ENCODE measurements around the gene WDR86.

The WDR86 gene

DNA sequence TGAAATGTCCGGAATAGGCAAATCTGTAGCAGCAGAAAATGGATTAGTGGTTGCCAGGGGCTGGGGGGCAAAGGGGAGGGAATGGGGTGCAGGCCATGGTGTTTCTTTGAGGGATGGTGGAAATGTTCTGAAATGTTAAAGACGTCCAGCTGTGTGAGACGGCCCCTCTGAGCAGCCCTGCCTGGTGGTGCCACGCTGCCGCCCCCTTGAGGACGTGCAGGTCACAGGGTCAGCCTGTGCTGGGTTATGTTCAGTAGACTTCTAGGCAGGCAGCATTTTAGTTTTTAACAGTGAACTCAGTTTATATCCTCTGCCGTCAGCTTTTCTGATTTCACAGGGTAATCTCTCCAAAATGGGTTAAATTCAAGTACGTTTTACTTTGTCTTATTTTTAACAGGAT, 58.8 kb downstream of the WDR86 start:
- peak; percentile 42; the same call in 2 of the 3 replicates for ATAC-seq
- TF ChIP-seq CSDC2 (CRISPR knock-in tag; IDR thresholded peaks at IDR 0.05): no peak
- no peak for TF ChIP-seq TOX (CRISPR knock-in tag; IDR thresholded peaks at IDR 0.05; ENCODE audit: borderline replicate concordance)
- TF ChIP-seq TSHZ2 (CRISPR knock-in tag; IDR thresholded peaks at IDR 0.05): no peak
- TF ChIP-seq RARB (CRISPR knock-in tag; IDR thresholded peaks at IDR 0.05): no peak
- TF ChIP-seq ZFP30 (CRISPR knock-in tag; IDR thresholded peaks at IDR 0.05): no peak
- TF ChIP-seq ZFP3 (CRISPR knock-in tag; IDR thresholded peaks at IDR 0.05): no peak
- no peak for TF ChIP-seq OSR1 (CRISPR knock-in tag; IDR thresholded peaks at IDR 0.05)
- TF ChIP-seq TCF4 (CRISPR knock-in tag; IDR thresholded peaks at IDR 0.05; ENCODE audit: borderline replicate concordance): no peak
- TF ChIP-seq ZNF8 (CRISPR knock-in tag; IDR thresholded peaks at IDR 0.05): no peak
- no peak for TF ChIP-seq ZNF565 (CRISPR knock-in tag; conservative IDR thresholded peaks at IDR 0.05; ENCODE audit: low read depth)
- TF ChIP-seq CREB5 (CRISPR knock-in tag; IDR thresholded peaks at IDR 0.05; ENCODE audit: low read depth): no peak
- no peak for TF ChIP-seq PATZ1 (CRISPR knock-in tag; IDR thresholded peaks at IDR 0.05; ENCODE audit: borderline replicate concordance)
- TF ChIP-seq ARNTL (CRISPR knock-in tag; IDR thresholded peaks at IDR 0.05; ENCODE audit: borderline replicate concordance, low read depth): no peak
- no peak for TF ChIP-seq ZC3H10 (CRISPR knock-in tag; IDR thresholded peaks at IDR 0.05)

DNA sequence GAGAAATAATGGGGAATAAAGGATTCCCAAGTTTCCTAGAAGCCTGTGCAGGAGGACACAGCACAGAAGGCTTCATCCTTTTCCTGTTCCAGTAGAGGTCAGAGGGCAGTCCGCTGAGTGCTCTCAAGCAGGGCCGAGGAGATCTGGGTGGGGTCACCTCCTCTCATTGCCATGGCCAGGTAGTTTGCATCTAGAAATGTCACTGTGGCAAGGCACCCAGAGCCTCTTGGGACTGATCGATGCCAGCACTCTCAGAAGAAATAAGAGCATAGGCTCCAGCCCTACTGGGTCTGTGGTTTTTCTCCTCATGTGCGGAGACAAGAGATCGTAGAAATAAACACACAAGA, 60.4 kb downstream of the WDR86 start:
- ATAC-seq: no peak
- TF ChIP-seq ZNF70 (CRISPR knock-in tag; IDR thresholded peaks at IDR 0.05) (no peak), TOX (CRISPR knock-in tag; IDR thresholded peaks at IDR 0.05; ENCODE audit: borderline replicate concordance) (no peak), OSR1 (CRISPR knock-in tag; IDR thresholded peaks at IDR 0.05) (no peak), ZFP30 (CRISPR knock-in tag; IDR thresholded peaks at IDR 0.05) (no peak), BACH2 (CRISPR knock-in tag; IDR thresholded peaks at IDR 0.05; ENCODE audit: borderline replicate concordance) (no peak), PATZ1 (CRISPR knock-in tag; IDR thresholded peaks at IDR 0.05; ENCODE audit: borderline replicate concordance) (no peak), ZFP3 (CRISPR knock-in tag; IDR thresholded peaks at IDR 0.05) (no peak), GLIS3 (CRISPR knock-in tag; IDR thresholded peaks at IDR 0.05) (no peak), ZNF565 (CRISPR knock-in tag; conservative IDR thresholded peaks at IDR 0.05; ENCODE audit: low read depth) (no peak), ZC3H10 (CRISPR knock-in tag; IDR thresholded peaks at IDR 0.05) (no peak), ISL1 (CRISPR knock-in tag; IDR thresholded peaks at IDR 0.05) (no peak), TCF4 (CRISPR knock-in tag; IDR thresholded peaks at IDR 0.05; ENCODE audit: borderline replicate concordance) (no peak), TSHZ2 (CRISPR knock-in tag; IDR thresholded peaks at IDR 0.05) (no peak), ESRRG (CRISPR knock-in tag; IDR thresholded peaks at IDR 0.05) (no peak), ARNTL (CRISPR knock-in tag; IDR thresholded peaks at IDR 0.05; ENCODE audit: borderline replicate concordance, low read depth) (no peak)

- no peak for ATAC-seq
- TF ChIP-seq TSHZ2 (CRISPR knock-in tag; IDR thresholded peaks at IDR 0.05): no peak
- no peak for TF ChIP-seq TOX (CRISPR knock-in tag; IDR thresholded peaks at IDR 0.05; ENCODE audit: borderline replicate concordance)
- TF ChIP-seq, protein P1, sequence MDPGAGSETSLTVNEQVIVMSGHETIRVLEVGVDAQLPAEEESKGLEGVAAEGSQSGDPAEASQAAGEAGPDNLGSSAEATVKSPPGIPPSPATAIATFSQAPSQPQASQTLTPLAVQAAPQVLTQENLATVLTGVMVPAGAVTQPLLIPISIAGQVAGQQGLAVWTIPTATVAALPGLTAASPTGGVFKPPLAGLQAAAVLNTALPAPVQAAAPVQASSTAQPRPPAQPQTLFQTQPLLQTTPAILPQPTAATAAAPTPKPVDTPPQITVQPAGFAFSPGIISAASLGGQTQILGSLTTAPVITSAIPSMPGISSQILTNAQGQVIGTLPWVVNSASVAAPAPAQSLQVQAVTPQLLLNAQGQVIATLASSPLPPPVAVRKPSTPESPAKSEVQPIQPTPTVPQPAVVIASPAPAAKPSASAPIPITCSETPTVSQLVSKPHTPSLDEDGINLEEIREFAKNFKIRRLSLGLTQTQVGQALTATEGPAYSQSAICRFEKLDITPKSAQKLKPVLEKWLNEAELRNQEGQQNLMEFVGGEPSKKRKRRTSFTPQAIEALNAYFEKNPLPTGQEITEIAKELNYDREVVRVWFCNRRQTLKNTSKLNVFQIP (CRISPR knock-in tag; IDR thresholded peaks at IDR 0.05; ENCODE audit: borderline replicate concordance, low read depth): no peak
- TF ChIP-seq CREB5 (CRISPR knock-in tag; IDR thresholded peaks at IDR 0.05; ENCODE audit: low read depth): no peak
Measured at GRCh38 chr7:151348970-151349369, 60.9 kb downstream of the WDR86 start.

All from SK-N-SH treated with all-trans-retinoic acid at 6 μM for 48 hours (cell line).